A549 treated with DMSO at 1 μM for 4 hours (cell line): ENCODE results near the gene PAX5. TPM values are rescaled to one million over a fixed set of nuclear protein-coding genes. Genes with fewer than 3 reads are reported as not detected.

Source experiments
- total RNA-seq: library from RNA; stranded (reverse); fragments of 200-300 nt; extraction: Qiagen RNA extraction; gene quantifications from 5 replicates; pipeline ENCODE4 v1.2.3, GENCODE V29; 2022; ENCODE audit warnings: low read depth

Gene PAX5
- 0.01 to 0.07 TPM (median 0.01 TPM) in 3 of 5 replicates, not detected in the others for total RNA-seq

DNA sequence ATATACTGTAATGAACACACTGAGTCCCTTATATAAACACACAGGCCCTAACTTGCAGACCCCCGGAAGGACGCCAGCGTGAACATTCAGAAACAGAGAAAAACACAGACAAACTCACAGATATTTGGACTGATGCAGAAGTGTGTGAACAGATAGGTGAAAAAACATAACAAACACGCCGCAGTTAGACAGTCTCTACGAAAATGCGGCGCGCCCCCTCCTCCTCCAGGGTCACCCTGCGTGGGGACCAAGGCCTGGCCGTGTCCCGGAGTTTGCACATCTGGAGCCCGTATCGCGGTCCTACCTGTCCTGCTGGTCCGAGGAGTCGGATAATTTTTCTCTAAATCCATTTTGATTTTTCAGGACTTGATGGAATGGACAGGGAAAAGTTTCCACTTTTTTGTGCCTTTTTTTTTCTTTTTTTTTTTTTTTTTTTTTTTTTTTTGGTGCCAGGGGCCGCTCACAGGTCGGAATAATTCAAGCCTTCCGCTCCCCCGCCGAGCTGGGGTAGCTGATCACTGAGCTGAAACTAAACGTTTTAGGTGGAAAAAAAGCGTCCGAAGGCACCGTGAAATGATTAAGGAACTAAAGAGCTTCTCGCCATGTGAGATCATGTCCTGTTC lies at the start of gene PAX5:
Gene PAX5, minus strand, starts transcription at position 587 of the 623 bp plus-strand sequence. Its CDS starts 237 bp downstream, at position 350.

Other genes with a start within 250 kb of the PAX5 start
- gene ZCCHC7, start 86.3 kb upstream of the PAX5 start, total RNA-seq = 11.2 to 16.2 TPM (median 13.0 TPM) in 5 replicates